Erythroblast (primary cell): ENCODE measurements around the gene ANAPC1.

Experiments
- GATA1 ChIP-seq: IDR thresholded peaks from 2 replicates; pipeline ENCODE4 v1.6.1; 2011; ENCODE audit warnings: low read depth, mild to moderate bottlenecking, control low read depth, low read length, moderate library complexity
- POLR2A ChIP-seq: IDR thresholded peaks from 2 replicates; pipeline ENCODE4 v1.6.1; 2011; ENCODE audit warnings: mild to moderate bottlenecking, low read length

GRCh38 chr2:111904726-111905474 is 20.9 kb upstream of the ANAPC1 start:
- TF ChIP-seq POLR2A (no peak), GATA1 (no peak)
